Coronary artery (tissue), 2 donors: Measurements from ENCODE around the gene ABHD17B.

Experiments used
- DNase-seq: peaks from one replicate; pipeline ENCODE4 v3.0.0-alpha.2; 2017; ENCODE audit warnings: low spot score
- H3K27ac ChIP-seq, 2 donors: fragments of 200-600 bp; sonication (generic); one replicate each; pipeline ENCODE4 v1.5.1; 2016 to 2019
- H3K4me3 ChIP-seq: fragments of 200-600 bp; sonication (generic); 2 replicates; pipeline ENCODE4 v1.5.1; 2016; ENCODE audit warnings: mild to moderate bottlenecking, moderate library complexity
- TF ChIP-seq, protein P1 (sequence below): fragments of 200-600 bp; sonication (generic); IDR thresholded peaks from one replicate; pipeline ENCODE4 v1.5.1; 2019; ENCODE audit warnings: antibody characterized with exemption

The ABHD17B gene

DNA sequence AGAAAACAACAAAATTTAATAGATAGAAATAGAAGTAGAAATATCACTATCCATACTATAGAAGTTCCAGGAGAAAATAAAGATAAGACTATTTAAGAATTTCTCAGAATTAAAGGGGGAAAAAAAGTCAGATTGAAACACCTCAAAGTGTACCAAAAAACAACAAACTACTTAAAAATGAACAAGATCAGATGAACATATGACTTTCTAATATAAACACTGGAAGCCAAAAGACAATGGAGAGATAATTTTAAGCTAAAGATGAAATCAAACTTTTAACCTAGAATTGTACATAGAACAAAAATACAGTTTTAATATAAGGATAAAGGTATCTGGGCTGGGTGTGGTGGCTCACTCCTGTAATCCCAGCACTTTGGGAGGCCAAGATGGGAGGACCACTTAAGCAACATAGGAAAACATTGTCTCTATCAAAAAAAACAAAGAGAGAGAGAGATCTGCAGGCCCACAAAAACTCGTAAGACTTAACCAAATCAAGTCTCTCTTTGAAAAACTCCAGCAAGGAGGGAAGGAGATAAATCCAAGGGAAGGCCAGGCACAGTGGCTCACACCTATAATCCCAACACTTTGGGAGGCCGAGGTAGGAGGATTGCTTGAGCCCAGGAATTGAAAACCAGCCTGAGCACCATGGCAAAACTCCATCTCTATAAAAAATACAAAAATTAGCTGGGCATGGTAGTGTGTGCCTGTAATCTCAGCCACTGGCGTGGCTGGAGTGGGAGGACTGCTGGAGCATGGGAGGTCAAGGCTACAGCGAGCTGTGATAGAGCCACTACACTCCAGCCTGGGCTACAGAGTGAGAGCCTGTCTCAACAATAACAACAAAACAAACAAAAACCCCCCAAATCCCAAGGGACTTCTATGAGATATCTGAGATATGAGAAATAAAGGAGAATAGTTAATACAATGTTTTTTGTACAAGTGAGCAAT, 32.4 kb downstream of the ABHD17B start:
- Histone ChIP-seq H3K4me3 (no peak overlapping the region), H3K27ac (no peak overlapping the region)
- DNase-seq = no peak
- TF ChIP-seq, protein P1, sequence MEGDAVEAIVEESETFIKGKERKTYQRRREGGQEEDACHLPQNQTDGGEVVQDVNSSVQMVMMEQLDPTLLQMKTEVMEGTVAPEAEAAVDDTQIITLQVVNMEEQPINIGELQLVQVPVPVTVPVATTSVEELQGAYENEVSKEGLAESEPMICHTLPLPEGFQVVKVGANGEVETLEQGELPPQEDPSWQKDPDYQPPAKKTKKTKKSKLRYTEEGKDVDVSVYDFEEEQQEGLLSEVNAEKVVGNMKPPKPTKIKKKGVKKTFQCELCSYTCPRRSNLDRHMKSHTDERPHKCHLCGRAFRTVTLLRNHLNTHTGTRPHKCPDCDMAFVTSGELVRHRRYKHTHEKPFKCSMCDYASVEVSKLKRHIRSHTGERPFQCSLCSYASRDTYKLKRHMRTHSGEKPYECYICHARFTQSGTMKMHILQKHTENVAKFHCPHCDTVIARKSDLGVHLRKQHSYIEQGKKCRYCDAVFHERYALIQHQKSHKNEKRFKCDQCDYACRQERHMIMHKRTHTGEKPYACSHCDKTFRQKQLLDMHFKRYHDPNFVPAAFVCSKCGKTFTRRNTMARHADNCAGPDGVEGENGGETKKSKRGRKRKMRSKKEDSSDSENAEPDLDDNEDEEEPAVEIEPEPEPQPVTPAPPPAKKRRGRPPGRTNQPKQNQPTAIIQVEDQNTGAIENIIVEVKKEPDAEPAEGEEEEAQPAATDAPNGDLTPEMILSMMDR = no peak

DNA sequence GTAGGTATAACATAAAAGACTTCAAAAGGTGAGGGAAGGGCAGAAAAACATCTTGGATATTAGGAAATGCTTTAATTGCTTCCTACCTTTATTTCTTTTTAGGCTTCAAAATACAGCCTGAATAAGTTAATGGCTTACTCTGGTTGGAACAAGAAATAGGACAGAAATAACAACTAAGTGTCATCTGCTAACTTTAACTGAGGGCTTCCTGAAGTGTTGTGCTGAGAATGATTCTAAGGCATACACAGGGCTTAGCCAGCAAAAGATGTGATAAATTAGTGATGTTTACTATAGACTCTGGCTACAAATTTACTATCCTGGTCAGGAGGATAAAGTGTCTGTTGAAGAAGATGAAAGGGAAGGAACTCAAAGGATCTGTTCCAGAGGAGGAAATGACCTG, 34.2 kb downstream of the ABHD17B start:
- Histone ChIP-seq H3K4me3 (no peak overlapping the region), H3K27ac (no peak overlapping the region)
- TF ChIP-seq, protein P1 = no peak
- DNase-seq = no peak

DNA sequence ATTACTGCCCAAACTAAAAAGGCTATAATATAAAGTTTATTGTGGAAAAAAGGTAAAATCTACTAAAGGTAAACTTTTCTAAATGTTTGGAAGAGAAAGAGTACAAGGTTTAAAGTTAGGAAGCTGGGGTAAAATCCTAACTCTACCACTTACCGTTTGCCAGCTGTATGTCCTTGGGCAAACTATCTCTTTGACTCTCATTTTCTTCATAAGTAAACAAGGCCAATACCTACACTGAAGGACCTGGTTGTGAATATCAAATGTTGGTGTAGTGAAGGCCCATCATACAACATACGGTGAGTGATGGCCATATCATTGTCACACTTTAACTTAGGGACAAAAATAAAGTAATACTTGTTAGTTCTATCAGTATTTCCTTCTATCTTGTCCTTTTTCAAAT, 34.9 kb downstream of the ABHD17B start:
- TF ChIP-seq, protein P1 = no peak
- no peak for DNase-seq
- no peak overlapping the region for H3K4me3 ChIP-seq
- H3K27ac ChIP-seq = no peak overlapping the region

DNA sequence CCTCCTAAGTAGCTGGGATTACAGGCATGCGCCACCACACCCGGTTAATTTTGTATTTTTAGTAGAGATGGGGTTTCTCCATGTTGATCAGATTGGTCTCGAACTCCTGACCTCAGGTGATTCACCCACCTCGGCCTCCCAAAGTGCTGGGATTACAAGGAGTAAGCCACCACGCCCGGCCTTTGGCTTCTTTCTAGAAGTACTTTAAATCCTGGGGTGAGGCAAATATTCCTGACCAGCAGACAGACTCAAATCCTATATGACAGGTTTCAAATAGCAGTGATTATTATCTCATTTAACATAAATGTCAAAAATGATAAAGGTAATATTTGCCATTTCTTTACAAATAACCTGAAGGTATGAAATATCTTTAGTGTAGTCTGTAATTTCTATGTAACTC, 35.6 kb downstream of the ABHD17B start:
- no peak overlapping the region for H3K4me3 ChIP-seq
- no peak for DNase-seq
- TF ChIP-seq, protein P1 = no peak
- no peak overlapping the region for H3K27ac ChIP-seq

DNA sequence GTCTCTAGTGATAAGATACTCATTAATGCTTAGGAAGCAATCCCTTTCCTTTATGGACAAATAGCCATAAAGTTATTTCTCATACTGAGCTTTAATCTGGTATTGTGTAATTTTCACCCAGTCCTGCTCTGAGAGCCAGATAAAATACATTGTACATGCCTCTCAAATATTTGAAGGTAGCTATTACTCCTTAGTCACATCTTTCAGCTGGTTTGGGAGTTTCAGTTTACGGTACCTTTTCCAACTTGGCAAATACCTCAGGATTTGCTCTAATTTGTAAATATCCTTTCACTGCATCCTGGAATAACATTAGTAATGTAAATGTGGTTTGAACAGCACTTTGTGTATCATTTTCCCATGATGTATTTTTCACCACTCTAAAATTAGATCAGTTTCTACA, 47.4 kb downstream of the ABHD17B start:
- TF ChIP-seq, protein P1 = no peak
- Histone ChIP-seq H3K27ac (no peak overlapping the region), H3K4me3 (no peak overlapping the region)
- no peak for DNase-seq

DNA sequence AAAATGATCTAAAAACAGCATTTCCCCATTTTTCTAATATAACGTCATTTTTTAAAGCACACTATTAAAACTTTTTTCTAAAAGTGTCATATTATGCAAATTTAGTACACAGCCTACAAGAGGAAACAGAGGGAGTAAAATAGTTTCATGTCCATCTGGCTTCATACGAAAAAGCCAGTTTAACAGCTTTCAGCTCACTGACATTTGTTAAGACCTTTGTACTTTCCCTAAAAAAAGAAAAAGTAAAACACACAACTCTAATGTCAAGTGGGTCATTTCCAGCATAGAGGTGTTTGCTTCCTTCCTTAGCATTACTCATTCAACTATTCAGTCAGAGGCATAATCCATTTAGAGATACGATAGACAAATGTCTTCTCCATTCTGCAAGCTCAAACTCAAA, 49.4 kb downstream of the ABHD17B start:
- DNase-seq = no peak
- TF ChIP-seq, protein P1 = no peak
- no peak overlapping the region for H3K27ac ChIP-seq
- H3K4me3 ChIP-seq = no peak overlapping the region

DNA sequence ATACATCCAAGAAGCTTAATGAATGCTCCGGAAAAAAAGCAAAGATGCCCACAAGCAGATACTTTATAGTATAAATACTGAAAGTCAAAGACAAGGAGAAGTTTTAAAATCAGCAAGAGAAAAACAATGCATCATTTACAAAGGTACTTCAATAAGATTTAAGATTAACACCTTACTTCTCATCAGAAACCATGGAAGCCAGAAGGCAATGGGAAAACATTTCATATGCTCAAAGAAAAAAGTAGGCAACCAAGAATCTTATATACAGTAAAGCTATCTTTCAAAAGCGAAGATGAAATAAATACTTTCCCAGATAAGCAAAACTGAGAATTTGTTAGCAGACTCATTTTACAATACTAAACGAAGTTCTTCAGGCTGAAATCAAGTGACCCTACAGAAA, 51.1 kb downstream of the ABHD17B start:
- TF ChIP-seq, protein P1 = no peak
- DNase-seq = no peak
- H3K4me3 ChIP-seq = no peak overlapping the region
- H3K27ac ChIP-seq = no peak overlapping the region
